ENCODE measurements around the gene MYOC. TPM values are rescaled to one million over a fixed set of nuclear protein-coding genes. Genes with fewer than 3 reads are reported as not detected.

Gene MYOC
- total RNA-seq, 1 experiment from 2014 or later, result not detected

- TF ChIP-seq EZH2phosphoT487 (IDR thresholded peaks at IDR 0.05; ENCODE audit: borderline replicate concordance) (no peak), RAD21 (IDR thresholded peaks at IDR 0.05; ENCODE audit: low read depth) (no peak), ZFX (IDR thresholded peaks at IDR 0.05) (no peak), ATF3 (IDR thresholded peaks at IDR 0.05) (no peak), ELF1 (IDR thresholded peaks at IDR 0.05; ENCODE audit: borderline replicate concordance, low read depth) (no peak), SP1 (IDR thresholded peaks at IDR 0.05; ENCODE audit: low read depth) (no peak), CBX3 (IDR thresholded peaks at IDR 0.05; ENCODE audit: low read depth) (no peak), ZNF274 (IDR thresholded peaks at IDR 0.05; ENCODE audit: low read depth, low read length) (no peak), JUND (IDR thresholded peaks at IDR 0.05) (no peak)
Measured at GRCh38 chr1:171663854-171664575, 11.5 kb upstream of the MYOC start (continued).

- no peak overlapping the region for H3K4me2 ChIP-seq (ENCODE audit: low read length)
- H3K27me3 ChIP-seq (ENCODE audit: insufficient read depth, low read length), result no peaks in the 10 kb centered on the region
- RAD21 ChIA-PET (ENCODE audit: low non-redundant PET in 1 of 2, low total read pairs in 2 of 2, uncharacterized antibody in 2 of 2, unreplicated experiment in 2 of 2), result no interaction called here
- DNase-seq (ENCODE audit: low read depth, low spot score) (no peak), ATAC-seq (no peak)
- no peak overlapping the region for H3K27ac ChIP-seq (ENCODE audit: low read depth, low read length)
- no peak overlapping the region for H3K9ac ChIP-seq (ENCODE audit: low read length)
- TF ChIP-seq JUND (IDR thresholded peaks at IDR 0.05) (no peak), EZH2 (IDR thresholded peaks at IDR 0.05) (no peak), SP1 (IDR thresholded peaks at IDR 0.05; ENCODE audit: low read depth) (no peak), MAX (IDR thresholded peaks at IDR 0.05) (no peak), CTCF (IDR thresholded peaks at IDR 0.05 in 2 of 3, conservative IDR thresholded peaks at IDR 0.05 in 1 of 3; ENCODE audit: borderline replicate concordance in 1 of 3, insufficient read depth in 1 of 3, low read depth in 2 of 3, low read length in 2 of 3) (no peak), RAD21 (IDR thresholded peaks at IDR 0.05; ENCODE audit: low read depth) (no peak), ELF1 (IDR thresholded peaks at IDR 0.05; ENCODE audit: borderline replicate concordance, low read depth) (no peak), FOSL1 (IDR thresholded peaks at IDR 0.05; ENCODE audit: low read depth) (no peak), ZFX (IDR thresholded peaks at IDR 0.05) (no peak), EGR1 (IDR thresholded peaks at IDR 0.05; ENCODE audit: low read depth) (no peak), REST (IDR thresholded peaks at IDR 0.05; ENCODE audit: low read depth) (no peak), ATF3 (IDR thresholded peaks at IDR 0.05) (no peak)
- H2AFZ ChIP-seq (ENCODE audit: low read depth, low read length, poor library complexity, severe bottlenecking), result no peak overlapping the region
- no peaks in the 10 kb centered on the region for H3K79me2 ChIP-seq (ENCODE audit: insufficient read depth, low read length)
- H3K9me3 ChIP-seq (ENCODE audit: control insufficient read depth in 1 of 2, insufficient read depth in 1 of 2, low read depth in 1 of 2, low read length in 2 of 2), result no peaks in the 10 kb centered on the region
- BruUV-seq (replicated peaks), result no TSS peak
- CTCF ChIA-PET, result no interaction called here
- H4K20me1 ChIP-seq (ENCODE audit: insufficient read depth), result no peaks in the 10 kb centered on the region
- H3K9me2 ChIP-seq (ENCODE audit: insufficient read depth), result no peaks in the 10 kb centered on the region
- peaks cover 0 to 7% of the 10 kb centered on the region in 2 experiments; a peak in 3 of 4 replicates for H3K4me1 ChIP-seq (ENCODE audit: control insufficient read depth in 1 of 2, insufficient read depth in 2 of 2, low read length in 2 of 2)
- no peak overlapping the region for H3K4me3 ChIP-seq (replicated peaks in 1 of 2; ENCODE audit: low read depth in 1 of 2, low read length in 2 of 2)
- POLR2A ChIA-PET, result no interaction called here
- H3K36me3 ChIP-seq (ENCODE audit: control insufficient read depth in 1 of 2, insufficient read depth in 2 of 2, low read length in 2 of 2), result no peaks in the 10 kb centered on the region
- intact Hi-C loops (cut with micrococcal nuclease), result no loop called here
Measured at GRCh38 chr1:171663036-171663853, 10.8 kb upstream of the MYOC start.
